Measurements from ENCODE around the gene HBEGF.

GRCh38 chr5:140303966-140304365 is 42.4 kb downstream of the HBEGF start:
- TF ChIP-seq CTCF (IDR thresholded peaks at IDR 0.05 in 8 of 11, conservative IDR thresholded peaks at IDR 0.05 in 3 of 11) (no peak), POLR2A (IDR thresholded peaks at IDR 0.05) (no peak)
